ENCODE results near the gene RUBCN.
"Not testable (repeated sequence)": the region's sequence is repeated elsewhere in the genome, so short reads cannot be mapped to it uniquely, and the experiment has no call there.

Gene RUBCN

GRCh38 chr3:197631989-197632388 is 104.7 kb downstream of the RUBCN start:
- not testable (repeated sequence) for H3K4me3 ChIP-seq (replicated peaks; ENCODE audit: low read depth, low read length); H3K36me3 ChIP-seq (ENCODE audit: control insufficient read depth, insufficient read depth, low read length); H3K27me3 ChIP-seq (replicated peaks; ENCODE audit: control insufficient read depth, insufficient read depth, low read length); DNase-seq (ENCODE audit: extremely low read depth, insufficient read length)
- TF ChIP-seq CTCF (IDR thresholded peaks at IDR 0.05; ENCODE audit: insufficient read depth, low read length, poor library complexity, severe bottlenecking): peak; percentile 46

GRCh38 chr3:197630766-197631165 is 105.9 kb downstream of the RUBCN start:
- not testable (repeated sequence) for H3K27me3 ChIP-seq (replicated peaks; ENCODE audit: control insufficient read depth, insufficient read depth, low read length); H3K36me3 ChIP-seq (ENCODE audit: control insufficient read depth, insufficient read depth, low read length); DNase-seq (ENCODE audit: extremely low read depth, insufficient read length); H3K4me3 ChIP-seq (replicated peaks; ENCODE audit: low read depth, low read length)

GRCh38 chr3:197629286-197629685 is 107.4 kb downstream of the RUBCN start:
- not testable (repeated sequence) for H3K4me3 ChIP-seq (replicated peaks; ENCODE audit: low read depth, low read length); DNase-seq (ENCODE audit: extremely low read depth, insufficient read length); H3K36me3 ChIP-seq (ENCODE audit: control insufficient read depth, insufficient read depth, low read length); H3K27me3 ChIP-seq (replicated peaks; ENCODE audit: control insufficient read depth, insufficient read depth, low read length)

GRCh38 chr3:197627772-197628523 is 108.8 kb downstream of the RUBCN start:
- peak overlapping the region; percentile 67 for H3K4me3 ChIP-seq (replicated peaks; ENCODE audit: low read depth, low read length)
- DNase-seq (ENCODE audit: extremely low read depth, insufficient read length): peak; percentile 83
- H3K36me3 ChIP-seq (ENCODE audit: control insufficient read depth, insufficient read depth, low read length); H3K27me3 ChIP-seq (replicated peaks; ENCODE audit: control insufficient read depth, insufficient read depth, low read length): not testable (repeated sequence)

GRCh38 chr3:197627158-197627771 is 109.4 kb downstream of the RUBCN start:
- H3K36me3 ChIP-seq (ENCODE audit: control insufficient read depth, insufficient read depth, low read length); H3K27me3 ChIP-seq (replicated peaks; ENCODE audit: control insufficient read depth, insufficient read depth, low read length); DNase-seq (ENCODE audit: extremely low read depth, insufficient read length): not testable (repeated sequence)
- H3K4me3 ChIP-seq (replicated peaks; ENCODE audit: low read depth, low read length): peak overlapping the region; percentile 67

GRCh38 chr3:197626404-197627157 is 110.1 kb downstream of the RUBCN start:
- H3K4me3 ChIP-seq (replicated peaks; ENCODE audit: low read depth, low read length): peak overlapping the region; percentile 59
- DNase-seq (ENCODE audit: extremely low read depth, insufficient read length); H3K27me3 ChIP-seq (replicated peaks; ENCODE audit: control insufficient read depth, insufficient read depth, low read length); H3K36me3 ChIP-seq (ENCODE audit: control insufficient read depth, insufficient read depth, low read length): not testable (repeated sequence)

- not testable (repeated sequence) for H3K27me3 ChIP-seq (replicated peaks; ENCODE audit: control insufficient read depth, insufficient read depth, low read length); H3K4me3 ChIP-seq (replicated peaks; ENCODE audit: low read depth, low read length); DNase-seq (ENCODE audit: extremely low read depth, insufficient read length); H3K36me3 ChIP-seq (ENCODE audit: control insufficient read depth, insufficient read depth, low read length)
Measured at GRCh38 chr3:197621478-197621877, 115.2 kb downstream of the RUBCN start.
